ENCODE results near the gene DNAJB5. TPM values are rescaled to one million over a fixed set of nuclear protein-coding genes. Genes with fewer than 3 reads are reported as not detected.

Gene DNAJB5
- total and polyA plus RNA-seq, 9 of the 15 experiments (the other 6 are each of a cell fraction or from before 2014, with no cell fraction given) = 0.15 to 7.4 (median 3.7) TPM

DNA sequence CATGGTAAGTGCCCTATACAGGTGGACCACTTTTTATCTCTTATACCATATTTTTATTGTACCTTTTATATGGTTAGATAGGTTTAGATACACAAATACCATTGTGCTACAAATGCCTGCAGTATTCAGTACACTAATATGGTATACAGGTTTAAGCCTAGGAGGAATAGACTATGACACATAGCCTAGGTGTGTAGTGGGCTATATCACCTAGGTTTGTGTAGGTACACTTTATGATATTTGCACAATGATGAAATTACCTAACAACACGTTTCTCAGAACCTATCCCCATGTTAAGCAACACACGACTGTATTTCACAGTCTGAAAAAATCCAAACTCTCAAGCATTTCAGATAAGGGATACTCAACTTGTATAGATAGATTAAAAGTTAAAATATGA is 41.1 kb upstream of the DNAJB5 start:
- FAIRE-seq = no peak
- Histone ChIP-seq H3K4me1 (replicated peaks in 1 of 2; ENCODE audit: control insufficient read depth in 2 of 2, insufficient read depth in 2 of 2, low read length in 2 of 2) (no peaks in the 10 kb centered on the region), H3K9me1 (ENCODE audit: control insufficient read depth, insufficient read depth, low read length) (no peaks in the 10 kb centered on the region), H3K27me3 (ENCODE audit: control insufficient read depth in 2 of 2, insufficient read depth in 2 of 2, low read length in 2 of 2) (no peaks in the 10 kb centered on the region; a peak in 1 of 5 replicates), H3K27ac (ENCODE audit: extremely low read depth, low read depth, low read length) (no peak overlapping the region), H3K4me2 (ENCODE audit: insufficient read depth, low read length) (no peak overlapping the region), H2AFZ (ENCODE audit: low read depth, low read length) (no peak overlapping the region), H3K9me3 (replicated peaks; ENCODE audit: control insufficient read depth, insufficient read depth, low read depth, low read length) (no peaks in the 10 kb centered on the region), H3K4me3 (no peak overlapping the region), H3K79me2 (ENCODE audit: control insufficient read depth, insufficient read depth, low read length) (no peaks in the 10 kb centered on the region), H3K9ac (ENCODE audit: insufficient read depth in 1 of 2, low read depth in 2 of 2, low read length in 2 of 2) (no peak overlapping the region), H4K20me1 (replicated peaks; ENCODE audit: control insufficient read depth, insufficient read depth, low read length) (no peaks in the 10 kb centered on the region), H3K36me3 (ENCODE audit: control insufficient read depth, insufficient read depth, low read length) (no peaks in the 10 kb centered on the region)
- ChIA-PET CTCF (ENCODE audit: low intra/inter-chr PET ratio) (no interaction called here), POLR2A (no interaction called here)
- ATAC-seq = no peak
- 0% methylated on average over 2 of the region's 2 CpGs for WGBS (ENCODE audit: insufficient coverage, low coverage, missing lambda C conversion rate)
- in situ Hi-C loops (cut with MboI) = no loop called here
- DNase-seq (ENCODE audit: extremely low read depth in 1 of 4, low spot score in 3 of 4) = no peak
- no peak for TF ChIP-seq TEAD1 (CRISPR knock-in tag; IDR thresholded peaks at IDR 0.05)
- no peak for TF ChIP-seq NBN (IDR thresholded peaks at IDR 0.05; ENCODE audit: low read depth)
- no peak for TF ChIP-seq XRCC5 (IDR thresholded peaks at IDR 0.05; ENCODE audit: low read depth, low read length)
- TF ChIP-seq PHB2 (IDR thresholded peaks at IDR 0.05; ENCODE audit: low read depth) = no peak
- no peak for TF ChIP-seq ELF2 (CRISPR knock-in tag; IDR thresholded peaks at IDR 0.05)
- TF ChIP-seq SMAD4 (CRISPR knock-in tag; conservative IDR thresholded peaks at IDR 0.05) = no peak
- TF ChIP-seq MAFK (IDR thresholded peaks at IDR 0.05; ENCODE audit: low read length) = no peak
- TF ChIP-seq GTF2F1 (IDR thresholded peaks at IDR 0.05; ENCODE audit: low read depth, low read length) = no peak
- no peak for TF ChIP-seq CHD2 (IDR thresholded peaks at IDR 0.05; ENCODE audit: low read depth, low read length)
- no peak for TF ChIP-seq ETV5 (CRISPR knock-in tag; IDR thresholded peaks at IDR 0.05; ENCODE audit: low read depth)
- TF ChIP-seq ZNF217 (CRISPR knock-in tag; IDR thresholded peaks at IDR 0.05) = no peak
- TF ChIP-seq, protein P1, sequence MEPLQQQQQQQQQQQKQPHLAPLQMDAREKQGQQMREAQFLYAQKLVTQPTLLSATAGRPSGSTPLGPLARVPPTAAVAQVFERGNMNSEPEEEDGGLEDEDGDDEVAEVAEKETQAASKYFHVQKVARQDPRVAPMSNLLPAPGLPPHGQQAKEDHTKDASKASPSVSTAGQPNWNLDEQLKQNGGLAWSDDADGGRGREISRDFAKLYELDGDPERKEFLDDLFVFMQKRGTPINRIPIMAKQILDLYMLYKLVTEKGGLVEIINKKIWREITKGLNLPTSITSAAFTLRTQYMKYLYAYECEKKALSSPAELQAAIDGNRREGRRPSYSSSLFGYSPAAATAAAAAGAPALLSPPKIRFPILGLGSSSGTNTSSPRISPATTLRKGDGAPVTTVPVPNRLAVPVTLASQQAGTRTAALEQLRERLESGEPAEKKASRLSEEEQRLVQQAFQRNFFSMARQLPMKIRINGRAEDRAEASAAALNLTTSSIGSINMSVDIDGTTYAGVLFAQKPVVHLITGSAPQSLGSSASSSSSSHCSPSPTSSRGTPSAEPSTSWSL (CRISPR knock-in tag; IDR thresholded peaks at IDR 0.05; ENCODE audit: borderline replicate concordance) = no peak
- intact Hi-C loops (cut with micrococcal nuclease) = no loop called here
- BruUV-seq (replicated peaks) = no TSS peak
